Right lobe of liver (tissue), 4 donors: ENCODE data around the gene KCNN3.

Experiments
- CTCF ChIP-seq, 4 donors: fragments of 200-600 bp in 3 of 4; fragments of 450-650 bp in 1 of 4; IDR thresholded peaks; one replicate each; pipeline versions ENCODE4 v1.5.1 to v1.8.0; 2016 to 2022; ENCODE audit warnings: antibody characterized with exemption in 4 of 4, mild to moderate bottlenecking in 2 of 4
- POLR2A ChIP-seq: fragments of 450-650 bp; IDR thresholded peaks from one replicate; pipeline ENCODE4 v1.6.1; 2017; ENCODE audit warnings: antibody characterized with exemption, mild to moderate bottlenecking
- donor health status: DM: no; HTN: no; CAD: no.
- donor health status: DM: no; HTN: no; CAD: no.
- donor health status: DM: no; HTN: yes; CAD: no.

GRCh38 chr1:154783976-154784375 lies 86.1 kb downstream of the KCNN3 start:
- no peak for TF ChIP-seq CTCF (IDR thresholded peaks at IDR 0.05)
- TF ChIP-seq POLR2A = no peak
